ENCODE results near the gene MT1A.

Gene MT1A

GRCh38 chr16:56675685-56676210 lies 37.3 kb downstream of the MT1A start:
- no peak for DNase-seq (ENCODE audit: low read depth in 2 of 3, low spot score in 1 of 3)

- DNase-seq (ENCODE audit: low read depth in 2 of 3, low spot score in 1 of 3): no peak
These were observed 39.0 kb downstream of the MT1A start for GRCh38 chr16:56677474-56677873.

GRCh38 chr16:56679078-56679730 lies 40.7 kb downstream of the MT1A start:
- no peak for DNase-seq (ENCODE audit: low read depth in 2 of 3, low spot score in 1 of 3)

- DNase-seq (ENCODE audit: low read depth in 2 of 3, low spot score in 1 of 3): no peak
These were observed 41.4 kb downstream of the MT1A start for GRCh38 chr16:56679818-56680217.

GRCh38 chr16:56681939-56682702 lies 43.7 kb downstream of the MT1A start, which contains the start of gene MT1X:
Gene MT1X (plus strand): TSS chr16:56682470. CDS start chr16:56682541, 71 bp downstream.
- DNase-seq (ENCODE audit: low read depth in 2 of 3, low spot score in 1 of 3): peak; percentile 83 to 86 (median 85)

- no peak for DNase-seq (ENCODE audit: low read depth in 2 of 3, low spot score in 1 of 3)
These were observed 44.4 kb downstream of the MT1A start for GRCh38 chr16:56682703-56683397.

GRCh38 chr16:56683424-56684172 lies 45.1 kb downstream of the MT1A start:
- no peak for DNase-seq (ENCODE audit: low read depth in 2 of 3, low spot score in 1 of 3)

- DNase-seq (ENCODE audit: low read depth in 2 of 3, low spot score in 1 of 3): no peak
These were observed 45.9 kb downstream of the MT1A start for GRCh38 chr16:56684256-56684925.

- DNase-seq (ENCODE audit: low read depth in 2 of 3, low spot score in 1 of 3): no peak
These were observed 46.6 kb downstream of the MT1A start for GRCh38 chr16:56684926-56685590.

- DNase-seq (ENCODE audit: low read depth in 2 of 3, low spot score in 1 of 3): no peak
These were observed 48.3 kb downstream of the MT1A start for GRCh38 chr16:56686758-56687157.

- no peak for DNase-seq (ENCODE audit: low read depth in 2 of 3, low spot score in 1 of 3)
These were observed 50.3 kb downstream of the MT1A start for GRCh38 chr16:56688762-56689161.

GRCh38 chr16:56689171-56689570 lies 50.7 kb downstream of the MT1A start:
- no peak for DNase-seq (ENCODE audit: low read depth in 2 of 3, low spot score in 1 of 3)
